B cell (primary cell): ENCODE data around the gene TPO. TPM values are rescaled to one million over a fixed set of nuclear protein-coding genes. Genes with fewer than 3 reads are reported as not detected.

Source experiments
- ATAC-seq: fragments of 200-7000 bp; cut with Tn5 transposase; one replicate; pipeline ENCODE4 v1.10.0; 2021; ENCODE audit warnings: low read depth, mild to moderate bottlenecking, moderate number of reproducible peaks, moderate library complexity
- CTCF ChIA-PET: fragments of 350-600 bp; sonication (Branson Sonifier 250); formaldehyde crosslinking; loops from one replicate; lab custom pipeline; 2021; ENCODE audit warnings: antibody characterized with exemption, inconsistent platforms; lab: Charles Lee
- POLR2A ChIA-PET: fragments of 350-600 bp; sonication (Branson Sonifier 250); formaldehyde crosslinking; loops from one replicate; lab custom pipeline; 2021; ENCODE audit warnings: antibody characterized with exemption; lab: Charles Lee
- DNase-seq: peaks from one replicate; pipeline ENCODE4 v3.0.0; 2013
- H2AFZ ChIP-seq: 2 replicates; pipeline ENCODE4 v1.6.1; 2012; ENCODE audit warnings: mild to moderate bottlenecking, low read depth, low read length; ENCODE audit not compliant: insufficient read depth, poor library complexity, severe bottlenecking
- H3K27ac ChIP-seq, 2 donors: 1 replicate in 1 of 2; 2 replicates in 1 of 2; pipeline ENCODE4 v1.5.1; 2012 to 2013; ENCODE audit warnings: low read length in 2 of 2, mild to moderate bottlenecking in 2 of 2, moderate library complexity in 1 of 2
- H3K27me3 ChIP-seq, 4 experiments: fragments of 200-600 bp in 1 of 4; sonication (generic) in 1 of 4; replicated peaks in 1 of 4; 1 replicate in 2 of 4; 2 replicates in 2 of 4; pipeline versions ENCODE4 v1.6.1 to v1.7.0; 2013 to 2016; ENCODE audit warnings: low read length in 3 of 4, mild to moderate bottlenecking in 2 of 4, mixed read lengths in 1 of 4, moderate library complexity in 1 of 4; ENCODE audit not compliant: insufficient read depth in 4 of 4, control insufficient read depth in 3 of 4; ENCODE audit errors: control extremely low read depth in 1 of 4
- H3K36me3 ChIP-seq, 2 experiments: replicated peaks in 1 of 2; 1 replicate in 1 of 2; 2 replicates in 1 of 2; pipeline versions ENCODE4 v1.6.1 to v1.7.1; 2013; ENCODE audit warnings: low read length in 1 of 2; ENCODE audit not compliant: insufficient read depth in 2 of 2, control insufficient read depth in 1 of 2; ENCODE audit errors: control extremely low read depth in 1 of 2, extremely low read depth in 1 of 2
- H3K4me1 ChIP-seq, 2 donors: fragments of 200-600 bp in 1 of 2; sonication (generic) in 1 of 2; 1 replicate in 1 of 2; 2 replicates in 1 of 2; pipeline versions ENCODE4 v1.5.1 to v1.6.1; 2013 to 2017; ENCODE audit warnings: low read length in 2 of 2; ENCODE audit not compliant: control insufficient read depth in 2 of 2, insufficient read depth in 2 of 2
- H3K4me2 ChIP-seq: replicated peaks from 2 replicates; pipeline ENCODE3; 2012; ENCODE audit warnings: mild to moderate bottlenecking, low read depth, low read length; ENCODE audit not compliant: poor library complexity, severe bottlenecking
- H3K4me3 ChIP-seq, 5 experiments: fragments of 200-600 bp in 1 of 5; sonication (generic) in 1 of 5; 1 replicate in 3 of 5; 2 replicates in 2 of 5; pipeline versions ENCODE4 v1.5.1 to v1.7.0; 2011 to 2016; ENCODE audit warnings: low read length in 4 of 5, mild to moderate bottlenecking in 4 of 5, low read depth in 2 of 5, control low read depth in 1 of 5, moderate library complexity in 1 of 5; ENCODE audit not compliant: insufficient read depth in 1 of 5; ENCODE audit errors: control extremely low read depth in 1 of 5, extremely low read depth in 1 of 5
- H3K79me2 ChIP-seq: fragments of 200-600 bp; sonication (generic); one replicate; pipeline ENCODE4 v1.6.0; 2016; ENCODE audit warnings: low read length; ENCODE audit not compliant: control insufficient read depth, insufficient read depth
- H3K9ac ChIP-seq: fragments of 200-600 bp; sonication (generic); 2 replicates; pipeline ENCODE4 v1.6.1; 2017; ENCODE audit warnings: mild to moderate bottlenecking, low read length, moderate library complexity
- H3K9me3 ChIP-seq, 3 donors: one replicate each; pipeline versions ENCODE4 v1.6.1 to v1.7.1; 2013; ENCODE audit warnings: low read length in 2 of 3; ENCODE audit not compliant: control insufficient read depth in 2 of 3, insufficient read depth in 1 of 3; ENCODE audit errors: control extremely low read depth in 1 of 3
- H4K20me1 ChIP-seq: 2 replicates; pipeline ENCODE4 v1.6.0; 2012; ENCODE audit warnings: mild to moderate bottlenecking, low read length; ENCODE audit not compliant: insufficient read depth, control insufficient read depth, poor library complexity, severe bottlenecking
- H3K27ac Mint-ChIP-seq: one replicate; pipeline ENCODE4 v1.8.0; 2021; ENCODE audit warnings: mixed read lengths
- H3K27me3 Mint-ChIP-seq: one replicate; pipeline ENCODE4 v1.8.0; 2021; ENCODE audit warnings: mixed read lengths
- H3K4me1 Mint-ChIP-seq: one replicate; pipeline ENCODE4 v1.8.0; 2021; ENCODE audit warnings: mixed read lengths
- H3K4me3 Mint-ChIP-seq: one replicate; pipeline ENCODE4 v1.8.0; 2021; ENCODE audit warnings: mixed read lengths
- H3K9me3 Mint-ChIP-seq: one replicate; pipeline ENCODE4 v1.8.0; 2022; ENCODE audit warnings: mixed read lengths; ENCODE audit not compliant: insufficient read depth
- CTCF ChIP-seq: fragments of 200-600 bp; IDR thresholded peaks from one replicate; pipeline ENCODE4 v1.8.0; 2022; ENCODE audit warnings: antibody characterized with exemption, mild to moderate bottlenecking
- EZH2 ChIP-seq: IDR thresholded peaks from 2 replicates; pipeline ENCODE4 v1.6.1; 2012; ENCODE audit warnings: borderline replicate concordance, low read depth, mild to moderate bottlenecking, moderate library complexity, low read length; ENCODE audit not compliant: insufficient read depth, poor library complexity, severe bottlenecking
- WGBS: methylation state at CpG from one replicate; pipeline ENCODE4 v1.1.5; 2013; ENCODE audit warnings: missing lambda C conversion rate; ENCODE audit not compliant: insufficient coverage; 5-methylcytosine and 5-hydroxymethylcytosine counted together
- intact Hi-C: fragments of 100-400 bp; cut with micrococcal nuclease; formaldehyde crosslinking; loops from one replicate; pipeline ENCODE4 v1.10.0; 2022
- polyA plus RNA-seq: library from polyadenylated mRNA; depleted of rRNA; stranded (reverse); fragments of >200 nt; gene quantifications from 2 replicates; pipeline ENCODE4 v1.2.3, GENCODE V29; 2012
- total RNA-seq, 2 donors: library from RNA; stranded (reverse); fragments of 120-200 nt in 1 of 2; gene quantifications; 1 replicate in 1 of 2; 2 replicates in 1 of 2; pipeline versions ENCODE4 v1.2.3 to v1.2.4, GENCODE V29; 2013 to 2022

The TPO gene
- total and polyA plus RNA-seq, 2 donors (not counting 1 experiment from before 2014, with no cell fraction given) = not detected

GRCh38 chr2:1373830-1374229 lies 39.4 kb upstream of the TPO start:
- peaks cover 0 to 23% (median 0%) of the 10 kb centered on the region in 3 donors for H3K9me3 ChIP-seq
- Mint-ChIP-seq H3K4me3 (no peak overlapping the region), H3K4me1 (peaks cover 4% of the 10 kb centered on the region), H3K27me3 (peaks cover 3% of the 10 kb centered on the region), H3K9me3 (no peaks in the 10 kb centered on the region), H3K27ac (no peak overlapping the region)
- peaks cover 10 to 13% of the 10 kb centered on the region in 2 donors for H3K4me1 ChIP-seq
- no peak overlapping the region for H3K4me3 ChIP-seq
- POLR2A ChIA-PET = no interaction called here
- intact Hi-C loops = no loop called here
- DNase-seq = no peak
- no peaks in the 10 kb centered on the region for H3K27me3 ChIP-seq
- H3K4me2 ChIP-seq = no peak overlapping the region
- no peaks in the 10 kb centered on the region for H3K79me2 ChIP-seq
- H3K36me3 ChIP-seq = no peaks in the 10 kb centered on the region
- H4K20me1 ChIP-seq = no peaks in the 10 kb centered on the region
- H2AFZ ChIP-seq = no peak overlapping the region
- TF ChIP-seq CTCF (no peak), EZH2 (no peak)
- WGBS = 94% methylated on average over 11 of the region's 12 CpGs
- no peak overlapping the region for H3K9ac ChIP-seq
- CTCF ChIA-PET = no interaction called here
- no peak overlapping the region for H3K27ac ChIP-seq
- ATAC-seq = no peak

DNA sequence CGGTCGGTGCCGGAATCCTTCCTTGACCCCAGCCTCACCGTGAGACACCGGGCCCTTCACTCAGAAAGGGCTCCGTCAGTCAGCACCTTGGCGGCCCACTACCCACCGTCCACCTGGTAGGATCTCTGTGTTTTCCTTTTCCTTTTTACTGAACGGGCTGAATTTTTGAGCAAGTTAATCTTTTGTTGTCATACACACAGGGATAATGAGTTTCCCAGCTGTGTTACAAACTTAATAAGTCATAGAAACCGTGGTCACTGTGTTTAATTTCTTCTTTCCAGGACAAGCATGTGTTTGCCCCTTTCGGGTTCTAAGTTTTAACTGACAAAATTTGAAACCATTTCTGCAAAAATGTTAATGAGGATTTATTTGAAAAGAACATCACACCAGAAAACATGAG lies 39.0 kb upstream of the TPO start:
- H3K4me3 ChIP-seq = no peak overlapping the region

More for the DNA sequence above, 39.0 kb upstream of the TPO start:
- Histone ChIP-seq H3K27ac (no peak overlapping the region), H3K4me1 (peaks cover 10 to 13% of the 10 kb centered on the region in 2 donors), H4K20me1 (no peaks in the 10 kb centered on the region), H3K9ac (no peak overlapping the region), H2AFZ (no peak overlapping the region), H3K27me3 (no peaks in the 10 kb centered on the region), H3K36me3 (no peaks in the 10 kb centered on the region), H3K9me3 (peaks cover 0 to 27% (median 0%) of the 10 kb centered on the region in 3 donors), H3K4me2 (no peak overlapping the region), H3K79me2 (no peaks in the 10 kb centered on the region)
- DNase-seq = no peak
- POLR2A ChIA-PET = no interaction called here
- intact Hi-C loops = no loop called here
- peaks cover 3% of the 10 kb centered on the region for H3K27me3 Mint-ChIP-seq
- H3K27ac Mint-ChIP-seq = no peak overlapping the region
- no peak for TF ChIP-seq CTCF
- TF ChIP-seq EZH2 = no peak
- no peaks in the 10 kb centered on the region for H3K9me3 Mint-ChIP-seq
- no peak for ATAC-seq
- H3K4me3 Mint-ChIP-seq = no peak overlapping the region
- CTCF ChIA-PET = no interaction called here
- H3K4me1 Mint-ChIP-seq = peaks cover 4% of the 10 kb centered on the region
- 90% methylated on average over 7 of the region's 11 CpGs for WGBS
